ENCODE data around the gene LRRC4C.
"Not testable (repeated sequence)": the region's sequence is repeated elsewhere in the genome, so short reads cannot be mapped to it uniquely, and the experiment has no call there.

DNA sequence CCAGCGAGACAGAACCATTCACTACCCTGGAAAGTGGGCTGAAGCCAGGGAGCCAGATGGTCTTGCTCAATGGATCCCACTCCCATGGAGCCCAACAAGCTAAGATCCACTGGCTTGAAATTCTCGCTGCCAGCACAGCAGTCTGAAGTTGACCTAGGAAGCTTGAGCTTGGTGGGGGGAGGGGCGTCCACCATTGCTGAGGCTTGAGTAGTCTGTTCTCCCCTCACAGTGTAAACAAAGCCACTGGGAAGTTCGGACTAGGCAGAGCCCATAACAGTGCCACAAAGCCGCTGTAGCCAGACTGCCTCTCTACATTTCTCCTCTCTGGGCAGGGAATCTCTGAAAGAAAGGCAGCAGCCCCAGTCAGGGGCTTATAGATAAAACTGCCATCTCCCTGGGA is 1266.9 kb downstream of the LRRC4C start:
- TF ChIP-seq POLR2A (IDR thresholded peaks at IDR 0.05): not testable (repeated sequence)
- TF ChIP-seq, protein P1, sequence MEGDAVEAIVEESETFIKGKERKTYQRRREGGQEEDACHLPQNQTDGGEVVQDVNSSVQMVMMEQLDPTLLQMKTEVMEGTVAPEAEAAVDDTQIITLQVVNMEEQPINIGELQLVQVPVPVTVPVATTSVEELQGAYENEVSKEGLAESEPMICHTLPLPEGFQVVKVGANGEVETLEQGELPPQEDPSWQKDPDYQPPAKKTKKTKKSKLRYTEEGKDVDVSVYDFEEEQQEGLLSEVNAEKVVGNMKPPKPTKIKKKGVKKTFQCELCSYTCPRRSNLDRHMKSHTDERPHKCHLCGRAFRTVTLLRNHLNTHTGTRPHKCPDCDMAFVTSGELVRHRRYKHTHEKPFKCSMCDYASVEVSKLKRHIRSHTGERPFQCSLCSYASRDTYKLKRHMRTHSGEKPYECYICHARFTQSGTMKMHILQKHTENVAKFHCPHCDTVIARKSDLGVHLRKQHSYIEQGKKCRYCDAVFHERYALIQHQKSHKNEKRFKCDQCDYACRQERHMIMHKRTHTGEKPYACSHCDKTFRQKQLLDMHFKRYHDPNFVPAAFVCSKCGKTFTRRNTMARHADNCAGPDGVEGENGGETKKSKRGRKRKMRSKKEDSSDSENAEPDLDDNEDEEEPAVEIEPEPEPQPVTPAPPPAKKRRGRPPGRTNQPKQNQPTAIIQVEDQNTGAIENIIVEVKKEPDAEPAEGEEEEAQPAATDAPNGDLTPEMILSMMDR (IDR thresholded peaks at IDR 0.05): not testable (repeated sequence)

All from heart left ventricle (tissue), 13 donors.